Suprapubic skin (tissue), 4 donors: Measurements from ENCODE around the gene CLEC16A. TPM values are rescaled to one million over a fixed set of nuclear protein-coding genes. Genes with fewer than 3 reads are reported as not detected.

Experiments used
- DNase-seq, 2 donors: peaks; one replicate each; pipeline ENCODE4 v3.0.0-alpha.2; 2019; ENCODE audit warnings: low spot score in 2 of 2
- H3K27ac ChIP-seq: fragments of 200-600 bp; sonication (generic); one replicate; pipeline ENCODE4 v1.5.1; 2019
- H3K27me3 ChIP-seq: fragments of 200-600 bp; sonication (generic); one replicate; pipeline ENCODE4 v1.5.1; 2019
- H3K36me3 ChIP-seq: fragments of 200-600 bp; sonication (generic); one replicate; pipeline ENCODE4 v1.5.1; 2019
- H3K4me1 ChIP-seq: fragments of 200-600 bp; sonication (generic); one replicate; pipeline ENCODE4 v1.5.1; 2019
- H3K4me3 ChIP-seq: fragments of 200-600 bp; sonication (generic); one replicate; pipeline ENCODE4 v1.5.1; 2019; ENCODE audit warnings: mild to moderate bottlenecking
- H3K9me3 ChIP-seq: fragments of 200-600 bp; sonication (generic); one replicate; pipeline ENCODE4 v1.5.1; 2019
- EP300 ChIP-seq: sonication (generic); formaldehyde crosslinking; IDR thresholded peaks from one replicate; pipeline ENCODE4 v1.6.1; 2017; ENCODE audit warnings: antibody characterized with exemption
- POLR2A ChIP-seq, 2 donors: fragments of 450-650 bp; IDR thresholded peaks; one replicate each; pipeline ENCODE4 v1.6.1; 2017; ENCODE audit warnings: antibody characterized with exemption in 2 of 2, mild to moderate bottlenecking in 2 of 2, moderate library complexity in 2 of 2
- POLR2AphosphoS5 ChIP-seq, 3 donors: sonication (generic); formaldehyde crosslinking; IDR thresholded peaks; one replicate each; pipeline ENCODE4 v1.6.1; 2017; ENCODE audit warnings: antibody characterized with exemption in 3 of 3
- WGBS: methylation state at CpG from one replicate; pipeline ENCODE4 v1.1.5; 2018; 5-methylcytosine and 5-hydroxymethylcytosine counted together
- total RNA-seq, 4 donors: library from RNA; depleted of rRNA; stranded (reverse); fragments of >200 nt; gene quantifications; one replicate each; pipeline ENCODE4 v1.1.0, GENCODE V29; 2016
- TF ChIP-seq, protein P1 (sequence below), 2 donors: fragments of 200-600 bp in 1 of 2; fragments of 450-650 bp in 1 of 2; sonication (generic) in 1 of 2; IDR thresholded peaks; one replicate each; pipeline ENCODE4 v1.5.1; 2016 to 2019; ENCODE audit warnings: antibody characterized with exemption in 2 of 2, mild to moderate bottlenecking in 1 of 2, moderate library complexity in 1 of 2

The CLEC16A gene
- total RNA-seq, 4 donors from 2014 or later = 37.2 to 62.3 (median 39.0) TPM

DNA sequence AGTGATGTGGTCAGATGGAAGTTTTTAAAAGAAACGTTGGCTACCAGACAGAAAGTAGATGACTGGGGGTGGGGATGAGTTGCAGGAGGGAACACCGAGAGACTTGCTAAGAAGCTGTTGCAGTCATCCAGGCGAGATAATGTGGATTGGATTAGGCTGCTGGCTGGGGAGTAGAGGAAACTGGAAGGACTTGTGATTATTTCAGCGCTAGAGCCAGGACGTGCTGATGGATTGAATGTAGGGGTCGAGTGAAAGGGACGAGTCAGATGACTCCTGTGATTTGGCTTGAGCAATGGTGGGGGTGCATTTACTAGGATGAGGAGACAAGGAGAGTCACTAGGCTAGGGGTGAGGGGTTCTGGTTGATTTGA, 88.5 kb downstream of the CLEC16A start:
- no peak overlapping the region for H3K4me3 ChIP-seq
- H3K27ac ChIP-seq = peak overlapping the region; percentile 89
- H3K4me1 ChIP-seq = peaks cover 39% of the 10 kb centered on the region
- H3K9me3 ChIP-seq = no peaks in the 10 kb centered on the region
- no peaks in the 10 kb centered on the region for H3K27me3 ChIP-seq
- peak in 1 of 3 donors; percentile 45 for TF ChIP-seq POLR2AphosphoS5 (IDR thresholded peaks at IDR 0.05)
- no peak for TF ChIP-seq EP300
- WGBS = 42% methylated on average over 7 of the region's 7 CpGs
- peaks cover 27% of the 10 kb centered on the region for H3K36me3 ChIP-seq
- peak in 1 of 2 donors; percentile 83 for DNase-seq

- H3K9me3 ChIP-seq = no peaks in the 10 kb centered on the region
- H3K27me3 ChIP-seq = no peaks in the 10 kb centered on the region
- H3K36me3 ChIP-seq = peaks cover 26% of the 10 kb centered on the region
- no peak overlapping the region for H3K4me3 ChIP-seq
- TF ChIP-seq POLR2A (IDR thresholded peaks at IDR 0.05) = no peak
- peak; percentile 25 to 96 (median 78) for TF ChIP-seq POLR2AphosphoS5 (IDR thresholded peaks at IDR 0.05)
- 47% methylated on average over 14 of the region's 14 CpGs for WGBS
- DNase-seq = no peak
- peak overlapping the region; percentile 89 for H3K27ac ChIP-seq
- H3K4me1 ChIP-seq = peaks cover 48% of the 10 kb centered on the region
These were observed 89.5 kb downstream of the CLEC16A start for GRCh38 chr16:11033629-11034420.

DNA sequence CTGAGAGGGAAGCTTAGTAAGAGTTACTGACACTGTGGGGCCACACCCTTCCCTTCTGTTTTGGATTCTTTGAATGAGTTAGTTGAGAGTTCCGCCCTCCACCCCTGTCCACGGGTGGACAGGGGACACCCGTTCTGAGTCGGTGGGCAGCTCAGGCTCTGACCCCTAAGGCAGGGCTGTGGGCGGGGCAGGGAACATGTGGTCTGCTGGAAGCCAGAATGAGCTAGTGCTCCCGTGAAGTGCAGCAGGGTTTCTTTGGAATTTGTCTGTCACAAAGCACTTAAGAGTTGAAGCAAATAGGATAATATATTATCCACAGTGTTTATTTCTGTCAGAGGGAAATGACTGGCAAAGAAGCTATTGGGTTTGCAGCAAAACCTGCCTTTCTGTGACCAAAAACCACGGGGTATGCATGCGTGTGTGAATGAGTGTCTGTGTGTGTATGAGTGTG, 90.1 kb downstream of the CLEC16A start:
- peaks cover 53% of the 10 kb centered on the region for H3K4me1 ChIP-seq
- H3K4me3 ChIP-seq = no peak overlapping the region
- no peak for DNase-seq
- TF ChIP-seq, protein P1, sequence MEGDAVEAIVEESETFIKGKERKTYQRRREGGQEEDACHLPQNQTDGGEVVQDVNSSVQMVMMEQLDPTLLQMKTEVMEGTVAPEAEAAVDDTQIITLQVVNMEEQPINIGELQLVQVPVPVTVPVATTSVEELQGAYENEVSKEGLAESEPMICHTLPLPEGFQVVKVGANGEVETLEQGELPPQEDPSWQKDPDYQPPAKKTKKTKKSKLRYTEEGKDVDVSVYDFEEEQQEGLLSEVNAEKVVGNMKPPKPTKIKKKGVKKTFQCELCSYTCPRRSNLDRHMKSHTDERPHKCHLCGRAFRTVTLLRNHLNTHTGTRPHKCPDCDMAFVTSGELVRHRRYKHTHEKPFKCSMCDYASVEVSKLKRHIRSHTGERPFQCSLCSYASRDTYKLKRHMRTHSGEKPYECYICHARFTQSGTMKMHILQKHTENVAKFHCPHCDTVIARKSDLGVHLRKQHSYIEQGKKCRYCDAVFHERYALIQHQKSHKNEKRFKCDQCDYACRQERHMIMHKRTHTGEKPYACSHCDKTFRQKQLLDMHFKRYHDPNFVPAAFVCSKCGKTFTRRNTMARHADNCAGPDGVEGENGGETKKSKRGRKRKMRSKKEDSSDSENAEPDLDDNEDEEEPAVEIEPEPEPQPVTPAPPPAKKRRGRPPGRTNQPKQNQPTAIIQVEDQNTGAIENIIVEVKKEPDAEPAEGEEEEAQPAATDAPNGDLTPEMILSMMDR (IDR thresholded peaks at IDR 0.05) = no peak
- no peak for TF ChIP-seq POLR2AphosphoS5 (IDR thresholded peaks at IDR 0.05)
- TF ChIP-seq EP300 = no peak
- no peak for TF ChIP-seq POLR2A (IDR thresholded peaks at IDR 0.05)
- peaks cover 22% of the 10 kb centered on the region for H3K36me3 ChIP-seq
- peak overlapping the region; percentile 66 for H3K27ac ChIP-seq
- WGBS = 41% methylated on average over 8 of the region's 8 CpGs
- H3K27me3 ChIP-seq = no peaks in the 10 kb centered on the region
- no peaks in the 10 kb centered on the region for H3K9me3 ChIP-seq

DNA sequence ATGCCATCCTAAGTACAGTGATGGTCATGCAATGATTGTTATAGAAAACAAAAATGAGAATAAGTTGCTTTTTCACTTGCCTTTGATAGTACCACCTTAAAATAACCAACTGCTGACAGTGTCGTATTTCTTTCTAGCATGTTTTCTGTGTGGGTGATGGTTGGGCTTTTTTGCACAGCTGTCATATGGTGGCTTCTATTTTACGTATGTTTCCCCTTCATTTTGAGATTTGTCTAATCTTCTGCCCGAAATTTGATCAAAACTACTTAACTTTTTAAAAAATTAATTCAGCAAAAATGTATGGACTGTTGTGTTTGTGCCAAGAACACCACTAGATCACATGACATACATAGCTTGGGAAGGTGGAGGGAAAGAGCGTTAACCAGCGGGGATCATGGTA, 90.7 kb downstream of the CLEC16A start:
- WGBS = 96% methylated on average over 5 of the region's 5 CpGs
- H3K4me3 ChIP-seq = no peak overlapping the region
- peaks cover 27% of the 10 kb centered on the region for H3K36me3 ChIP-seq
- H3K4me1 ChIP-seq = peaks cover 53% of the 10 kb centered on the region
- peak overlapping the region; percentile 66 for H3K27ac ChIP-seq
- H3K27me3 ChIP-seq = no peaks in the 10 kb centered on the region
- no peaks in the 10 kb centered on the region for H3K9me3 ChIP-seq
- TF ChIP-seq, protein P1 (IDR thresholded peaks at IDR 0.05) = no peak
- TF ChIP-seq POLR2A (IDR thresholded peaks at IDR 0.05) (no peak), POLR2AphosphoS5 (IDR thresholded peaks at IDR 0.05) (no peak), EP300 (no peak)
- no peak for DNase-seq

DNA sequence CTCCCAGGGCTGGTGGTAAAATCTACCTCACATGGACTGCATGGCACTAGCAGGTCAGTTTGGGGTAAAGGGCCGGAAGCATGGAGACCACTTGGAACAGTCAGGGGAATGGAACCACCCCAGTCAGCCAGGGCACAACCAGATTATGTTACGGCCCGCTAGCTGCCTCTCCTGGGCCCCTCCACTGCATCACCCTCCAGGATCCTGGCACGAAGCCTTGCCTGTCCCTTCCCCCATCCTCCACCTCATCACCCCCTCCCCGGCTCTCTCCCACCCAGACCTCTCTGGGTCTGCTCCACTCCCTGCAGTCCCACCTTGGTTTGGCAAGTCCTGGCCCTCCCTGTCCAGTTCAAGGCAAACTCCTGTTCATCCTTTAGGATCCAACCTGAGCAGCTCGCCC, 91.7 kb downstream of the CLEC16A start:
- TF ChIP-seq POLR2AphosphoS5 (IDR thresholded peaks at IDR 0.05) = no peak
- TF ChIP-seq, protein P1 (IDR thresholded peaks at IDR 0.05) = no peak
- Histone ChIP-seq H3K4me3 (no peak overlapping the region), H3K27me3 (no peaks in the 10 kb centered on the region), H3K9me3 (no peaks in the 10 kb centered on the region), H3K4me1 (peaks cover 53% of the 10 kb centered on the region), H3K36me3 (peaks cover 24% of the 10 kb centered on the region), H3K27ac (no peak overlapping the region)
- 94% methylated on average over 6 of the region's 6 CpGs for WGBS
- DNase-seq = no peak

DNA sequence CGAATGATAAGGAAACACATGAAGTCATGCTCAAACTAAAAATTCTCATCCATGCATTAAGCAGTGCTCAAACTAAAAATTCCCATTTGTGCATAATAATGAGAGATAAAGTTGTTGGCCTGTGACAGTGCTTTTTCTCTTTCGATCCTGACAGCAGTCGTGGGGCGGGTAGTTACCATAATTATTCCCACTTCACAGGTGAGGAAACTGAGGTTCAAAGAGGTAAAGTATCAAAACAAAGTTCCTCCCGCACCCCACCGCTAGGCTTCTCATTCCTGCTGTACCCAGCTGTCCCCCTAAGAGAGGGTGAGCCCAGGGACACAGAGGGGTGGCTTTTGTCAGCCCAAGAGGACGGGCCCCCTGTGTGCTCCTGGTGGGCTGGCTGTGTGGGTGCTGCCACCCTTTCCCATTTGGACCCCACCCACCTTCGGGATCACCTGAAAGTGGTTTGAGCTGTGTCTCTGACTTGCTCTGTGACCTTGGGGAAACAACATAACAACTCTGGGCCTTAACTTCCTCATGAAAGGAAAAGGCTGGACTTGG, 92.6 kb downstream of the CLEC16A start:
- peaks cover 29% of the 10 kb centered on the region for H3K36me3 ChIP-seq
- no peak overlapping the region for H3K27ac ChIP-seq
- TF ChIP-seq EP300 = no peak
- no peak for TF ChIP-seq POLR2AphosphoS5 (IDR thresholded peaks at IDR 0.05)
- TF ChIP-seq, protein P1 (IDR thresholded peaks at IDR 0.05) = no peak
- TF ChIP-seq POLR2A (IDR thresholded peaks at IDR 0.05) = no peak
- H3K9me3 ChIP-seq = no peaks in the 10 kb centered on the region
- no peak overlapping the region for H3K4me3 ChIP-seq
- WGBS = 95% methylated on average over 6 of the region's 8 CpGs
- H3K27me3 ChIP-seq = no peaks in the 10 kb centered on the region
- H3K4me1 ChIP-seq = peaks cover 47% of the 10 kb centered on the region
- peak in 1 of 2 donors; percentile 45 for DNase-seq
